NCI-H2227 (cell line): Measurements from ENCODE around the gene PRSS48.
"Not testable (repeated sequence)": the region's sequence is repeated elsewhere in the genome, so short reads cannot be mapped to it uniquely, and the experiment has no call there.

ENCODE experiments used
- DNase-seq: peaks from one replicate; lab custom pipeline; 2025; ENCODE audit not compliant: unreplicated experiment; lab: John Stamatoyannopoulos, UW

PRSS48 gene

DNA sequence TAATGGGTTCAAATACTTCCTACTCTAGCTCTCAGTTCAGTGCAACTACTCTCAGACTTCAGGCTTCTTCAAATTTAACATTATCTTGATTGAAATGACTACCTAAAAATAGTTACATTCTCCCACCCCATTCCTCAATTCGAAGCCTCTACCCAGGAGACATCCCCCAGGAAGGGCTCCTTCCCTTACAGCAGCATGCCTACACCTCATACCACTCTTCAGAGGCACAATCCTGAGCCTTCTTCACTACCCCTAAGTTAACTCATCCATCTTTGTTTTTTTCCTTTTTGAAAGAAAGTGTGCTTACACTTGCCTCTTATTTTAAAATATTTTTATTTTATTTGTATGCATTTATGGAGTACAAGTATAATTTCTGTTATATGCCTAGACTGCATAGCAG is 17.2 kb upstream of the PRSS48 start:
- DNase-seq: no peak

DNA sequence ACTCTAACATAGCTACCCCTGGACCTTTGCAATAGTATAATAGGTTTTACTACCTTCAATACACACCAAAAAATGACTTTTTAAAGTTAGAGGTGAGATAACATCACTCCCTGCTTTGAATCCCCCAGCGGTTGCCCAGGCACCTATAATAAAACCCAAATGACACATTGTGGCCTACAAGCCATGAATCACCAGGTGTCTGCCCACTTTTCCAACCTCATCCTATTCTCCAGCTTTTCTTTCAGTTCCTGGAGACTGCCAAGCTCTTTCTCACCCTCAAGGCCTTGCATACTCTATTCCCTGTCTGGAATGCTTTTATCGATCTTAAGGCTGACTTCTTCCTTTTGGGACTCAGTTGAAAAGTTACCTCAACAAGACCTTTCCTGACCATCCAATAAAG is 16.4 kb upstream of the PRSS48 start:
- no peak for DNase-seq

DNA sequence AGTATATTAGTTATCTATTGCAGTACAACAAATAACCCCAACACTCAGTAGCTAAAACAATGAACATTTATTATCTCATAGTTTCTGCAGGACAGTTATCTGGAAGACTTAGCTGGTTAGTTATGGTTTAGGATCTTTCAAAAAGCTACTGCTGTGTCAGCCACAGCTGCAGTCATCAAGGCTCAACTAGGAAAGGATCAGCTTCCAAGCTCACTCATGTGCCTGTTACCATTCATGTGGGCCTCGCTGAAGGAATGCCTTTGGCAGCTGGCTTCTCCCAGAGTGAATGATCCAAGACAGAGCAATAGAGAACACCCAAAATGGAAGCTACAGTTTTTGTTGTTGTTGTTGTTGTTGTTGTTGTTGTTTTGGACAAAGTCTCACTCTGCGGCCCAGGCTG is 13.5 kb upstream of the PRSS48 start:
- DNase-seq: no peak

DNA sequence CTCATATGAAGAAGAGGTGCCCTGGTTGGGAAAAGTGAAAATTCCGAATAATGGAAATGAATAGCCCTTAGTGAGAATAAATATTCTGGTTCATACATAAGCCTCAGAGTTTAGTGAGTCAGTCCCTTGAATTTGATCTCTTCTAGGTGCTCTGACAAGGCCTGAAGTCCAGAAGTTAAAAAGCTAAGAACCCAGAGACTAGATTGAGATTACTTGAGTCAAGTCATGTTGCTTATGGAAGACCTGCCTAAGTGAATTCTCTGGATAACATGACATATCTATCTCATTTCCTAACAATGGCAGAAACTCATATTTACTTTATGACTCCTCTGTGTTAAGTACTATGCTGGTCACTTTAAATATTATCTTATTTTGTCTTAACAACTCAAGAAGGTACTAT is 10.5 kb upstream of the PRSS48 start:
- DNase-seq: no peak

DNA sequence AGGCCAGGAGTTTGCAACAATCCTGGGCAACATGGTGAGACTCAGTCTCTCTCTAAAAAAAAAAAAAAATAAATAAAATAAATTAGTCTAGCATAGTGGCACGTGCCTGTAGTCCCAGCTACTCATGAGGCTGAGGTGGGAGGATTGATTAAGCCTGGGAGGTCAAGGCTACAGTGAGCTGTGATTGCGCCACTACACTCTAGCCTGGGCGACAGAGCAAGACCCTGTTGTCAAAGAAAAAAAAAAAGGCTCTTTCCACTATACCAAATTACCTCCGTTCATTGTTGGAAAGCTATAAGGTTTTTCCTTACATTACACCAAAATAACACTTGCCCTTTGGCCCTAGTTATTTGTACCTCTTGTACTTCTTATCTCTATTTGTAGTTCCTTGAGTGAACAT is 9.9 kb upstream of the PRSS48 start:
- DNase-seq: no peak

DNA sequence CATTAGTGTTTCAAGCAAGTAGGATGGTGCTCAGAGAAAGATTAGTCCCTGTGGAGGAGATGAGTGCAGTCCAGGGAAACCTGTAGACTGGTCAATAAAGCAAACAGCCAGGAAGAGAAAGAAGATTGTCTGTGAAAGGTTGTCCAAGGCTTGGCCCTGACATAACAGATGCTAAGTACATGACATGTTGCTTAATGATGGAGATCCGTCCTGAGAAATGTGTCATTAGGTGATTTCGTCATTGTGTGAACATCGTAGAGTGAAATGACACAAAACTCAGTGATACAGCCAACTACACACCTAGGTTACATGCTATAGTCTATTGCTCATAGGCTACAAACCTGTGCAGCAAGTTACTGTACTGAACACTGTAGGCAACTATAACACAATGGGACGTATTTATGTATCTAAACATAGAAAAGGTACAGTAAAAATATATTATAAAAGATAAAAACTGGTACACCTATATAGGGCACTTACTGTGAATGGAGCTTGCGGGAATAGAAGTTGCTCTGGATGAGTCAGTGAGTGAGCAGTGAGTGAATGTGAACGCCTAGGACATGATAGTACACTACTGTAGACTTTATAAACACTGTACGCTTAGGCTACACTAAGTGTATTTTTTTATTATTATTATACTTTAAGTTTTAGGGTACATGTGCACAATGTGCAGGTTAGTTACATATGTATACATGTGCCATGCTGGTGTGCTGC is 9.0 kb upstream of the PRSS48 start:
- DNase-seq: no peak

DNA sequence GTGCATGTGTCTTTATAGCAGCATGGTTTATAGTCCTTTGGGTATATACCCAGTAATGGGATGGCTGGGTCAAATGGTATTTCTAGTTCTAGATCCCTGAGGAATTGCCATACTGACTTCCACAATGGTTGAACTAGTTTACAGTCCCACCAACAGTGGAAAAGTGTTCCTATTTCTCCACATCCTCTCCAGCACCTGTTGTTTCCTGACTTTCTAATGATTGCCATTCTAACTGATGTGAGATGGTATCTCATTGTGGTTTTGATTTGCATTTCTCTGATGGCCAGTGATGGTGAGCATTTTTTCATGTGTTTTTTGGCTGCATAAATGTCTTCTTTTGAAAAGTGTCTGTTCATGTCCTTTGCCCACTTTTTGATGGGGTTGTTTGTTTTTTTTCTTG is 8.1 kb upstream of the PRSS48 start:
- not testable (repeated sequence) for DNase-seq

DNA sequence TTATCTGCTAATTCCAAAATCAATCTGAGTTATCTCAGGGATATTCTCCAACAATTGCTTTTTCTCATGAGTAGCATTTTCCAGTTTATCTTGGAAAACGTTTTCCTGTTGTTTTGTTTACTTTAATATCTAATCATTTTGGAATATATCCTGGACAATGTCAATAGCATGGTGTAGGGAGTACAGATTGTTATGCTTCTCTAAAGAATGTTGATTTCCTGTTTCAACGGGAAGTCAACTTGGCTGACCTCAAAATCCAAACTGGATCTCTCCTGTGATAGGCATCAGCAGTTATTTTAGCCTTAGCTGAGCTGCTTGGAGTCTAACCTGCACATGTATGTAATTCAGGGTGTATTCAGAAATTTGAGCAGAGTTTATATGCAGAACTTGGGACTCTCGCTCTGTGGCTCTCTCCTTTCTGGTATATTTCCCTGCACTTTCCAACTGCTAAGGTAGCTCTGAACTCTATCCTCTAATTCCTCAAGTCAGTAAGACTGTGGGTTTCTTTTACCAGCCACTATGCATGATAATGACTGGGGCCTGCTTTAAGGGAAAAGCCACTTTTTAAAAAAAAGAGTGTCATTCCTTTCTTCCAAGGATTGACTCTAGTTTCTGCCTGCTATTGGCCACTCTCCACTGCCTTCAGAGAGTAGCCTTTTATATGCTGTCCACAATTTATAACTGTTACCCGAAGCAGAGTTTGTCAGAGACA is 7.7 kb downstream of the PRSS48 start:
- no peak for DNase-seq

DNA sequence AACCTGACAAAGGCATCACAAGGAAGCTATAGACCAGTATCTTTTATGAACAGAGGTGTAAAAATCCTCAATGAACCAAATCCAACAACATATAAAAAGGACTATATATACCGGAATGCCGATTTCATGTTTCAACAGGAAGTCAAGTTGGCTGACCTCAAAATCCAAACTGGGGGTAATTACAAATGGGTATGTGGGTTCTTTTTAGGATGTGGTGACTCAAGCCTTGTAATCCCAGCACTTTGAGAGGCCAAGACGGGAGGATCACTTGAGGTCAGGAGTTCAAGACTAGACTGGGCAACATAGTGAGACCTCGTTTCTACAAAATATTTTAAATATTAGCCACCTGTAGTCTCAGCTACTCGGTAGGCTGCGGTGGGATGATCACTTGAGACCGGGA is 10.4 kb downstream of the PRSS48 start:
- DNase-seq: no peak

DNA sequence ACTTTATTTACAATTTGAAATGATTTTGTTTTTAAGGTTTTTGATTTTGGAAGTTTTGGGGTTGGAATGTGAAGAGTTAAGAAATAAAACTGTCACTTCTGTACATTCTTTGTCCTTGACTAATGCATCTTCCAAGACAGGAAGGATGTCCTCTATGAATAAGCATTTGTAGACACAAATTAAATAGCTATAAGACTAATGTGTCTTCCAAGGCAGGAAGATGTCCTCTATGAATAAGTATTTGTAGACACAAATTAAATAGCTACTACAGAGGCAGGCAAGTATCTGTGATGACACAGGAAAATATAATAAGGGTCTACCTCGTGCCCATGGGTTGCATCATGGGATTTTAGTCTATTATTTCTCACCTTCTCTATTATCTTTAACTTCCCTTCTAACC is 14.5 kb downstream of the PRSS48 start:
- no peak for DNase-seq

DNA sequence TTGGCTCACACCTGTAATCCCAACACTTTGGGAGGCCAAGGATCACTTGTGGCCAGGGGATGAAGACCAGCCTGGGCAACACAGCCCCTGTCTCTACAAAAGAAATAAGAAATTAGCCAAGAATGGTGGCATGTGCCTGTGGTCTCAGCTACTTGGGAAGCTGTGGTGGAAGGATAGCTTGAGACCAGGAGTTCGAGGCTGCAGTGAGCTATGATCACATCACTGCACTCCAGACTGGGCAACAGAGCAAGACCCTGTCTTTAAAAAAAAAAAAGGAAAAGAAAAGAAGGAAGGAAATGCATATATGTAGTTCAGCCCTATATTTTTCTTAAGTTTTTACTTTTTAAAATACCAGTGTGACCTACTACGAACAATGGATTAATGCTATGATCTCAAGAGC is 15.1 kb downstream of the PRSS48 start:
- DNase-seq: no peak

DNA sequence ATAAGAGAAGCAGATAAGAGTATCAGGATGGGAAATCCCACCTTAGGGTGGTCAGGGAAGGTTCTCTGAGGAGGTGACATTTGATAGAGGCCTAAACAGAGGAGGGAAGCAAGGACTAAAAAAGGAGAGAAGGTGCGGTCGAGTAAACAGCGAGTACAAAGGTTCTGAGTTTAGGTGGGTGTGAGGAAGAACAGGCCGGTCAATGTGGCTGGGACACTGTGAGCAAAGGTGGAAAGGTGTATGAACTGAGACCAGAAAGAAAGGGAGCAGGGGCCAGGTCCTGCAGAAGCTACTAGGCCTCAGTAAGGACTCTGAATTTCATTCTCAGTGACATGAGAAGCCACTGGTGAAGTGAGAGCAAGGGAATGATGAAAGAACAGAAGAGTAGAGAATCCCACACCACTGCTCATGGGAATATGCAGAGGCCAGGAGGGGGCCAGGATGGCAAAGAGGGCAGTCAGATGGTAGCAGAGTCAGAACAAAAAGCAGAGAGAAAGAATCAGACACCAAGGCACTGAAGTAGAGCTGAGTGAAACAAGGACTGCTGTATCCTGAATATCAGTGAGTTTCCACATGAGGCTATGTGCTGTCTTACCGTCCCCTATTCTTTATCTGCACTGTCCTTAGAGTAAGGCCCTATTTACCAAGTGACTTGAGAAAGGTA is 18.0 kb downstream of the PRSS48 start:
- no peak for DNase-seq

DNA sequence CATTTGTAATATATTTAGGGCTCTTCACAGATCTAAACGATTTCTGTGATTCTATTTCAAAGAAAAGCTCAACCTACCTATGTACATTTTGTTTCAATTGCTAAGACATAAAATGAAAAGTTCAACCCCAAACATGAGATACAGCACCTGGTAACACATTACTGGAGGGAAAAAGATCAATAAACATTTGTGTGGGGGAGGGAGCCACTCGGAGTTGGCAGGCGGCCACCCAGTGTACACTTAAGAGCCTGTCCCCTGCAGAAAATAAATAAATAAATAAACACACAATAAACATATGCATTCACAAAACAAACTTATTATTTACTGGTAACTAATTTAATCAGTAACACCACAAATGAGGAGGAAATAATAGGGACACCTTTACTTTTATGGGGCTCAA is 19.3 kb downstream of the PRSS48 start:
- DNase-seq: no peak

DNA sequence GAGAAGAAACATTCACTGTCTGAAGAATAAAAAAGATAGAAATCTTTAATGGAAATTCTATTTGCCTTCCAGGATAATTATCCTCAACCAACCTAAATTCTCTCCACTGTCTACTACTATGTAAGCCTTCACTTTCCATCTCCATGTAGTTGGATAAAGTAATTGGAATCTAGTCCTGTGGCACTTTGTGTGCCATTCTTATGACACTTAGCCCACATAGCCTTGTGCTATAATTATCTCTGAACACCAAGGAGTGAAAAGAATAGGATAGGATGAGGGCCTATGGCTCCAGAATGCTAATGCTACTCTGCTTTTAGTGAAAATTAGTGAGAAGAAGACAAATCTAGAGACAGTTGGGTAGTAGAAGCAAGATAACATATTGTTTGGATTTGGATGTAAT is 20.2 kb downstream of the PRSS48 start:
- no peak for DNase-seq

DNA sequence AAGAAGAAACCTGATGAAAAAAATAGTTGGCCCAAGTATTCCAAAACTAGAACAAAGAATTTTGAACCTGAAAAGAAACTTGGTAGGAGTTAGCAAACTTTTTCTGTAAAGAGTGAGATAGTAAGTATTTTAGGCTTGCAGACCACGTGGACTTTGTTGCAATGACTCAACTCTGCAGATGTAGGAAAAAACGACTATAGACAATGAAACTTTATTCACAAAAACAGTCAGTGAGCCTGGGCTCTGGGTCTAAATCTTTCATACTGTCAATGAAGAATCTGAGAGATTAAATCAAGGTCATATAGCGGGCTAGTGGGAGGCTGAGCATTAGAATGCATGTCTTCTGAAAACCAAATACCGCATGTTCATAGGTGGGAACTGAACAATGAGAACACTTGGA is 25.5 kb downstream of the PRSS48 start:
- DNase-seq: no peak

DNA sequence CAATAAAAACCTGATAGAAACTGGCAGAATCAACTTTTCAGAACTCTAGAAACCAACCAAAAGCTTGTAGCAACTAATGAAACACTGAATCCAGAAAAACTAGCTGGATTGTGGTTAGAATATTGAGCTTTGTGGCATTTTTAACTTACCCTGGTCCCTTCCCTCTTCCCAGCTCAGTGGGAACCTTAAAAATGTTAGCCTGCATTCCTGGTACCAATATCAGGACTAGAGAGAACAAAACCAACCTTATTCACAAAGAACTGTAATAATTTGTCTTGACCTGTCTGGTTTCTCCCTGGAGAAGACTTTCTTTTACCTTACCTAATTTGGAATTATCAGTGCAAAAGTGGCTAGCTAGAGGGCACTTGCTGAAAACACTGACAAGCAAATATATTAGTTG is 27.3 kb downstream of the PRSS48 start:
- DNase-seq: no peak

DNA sequence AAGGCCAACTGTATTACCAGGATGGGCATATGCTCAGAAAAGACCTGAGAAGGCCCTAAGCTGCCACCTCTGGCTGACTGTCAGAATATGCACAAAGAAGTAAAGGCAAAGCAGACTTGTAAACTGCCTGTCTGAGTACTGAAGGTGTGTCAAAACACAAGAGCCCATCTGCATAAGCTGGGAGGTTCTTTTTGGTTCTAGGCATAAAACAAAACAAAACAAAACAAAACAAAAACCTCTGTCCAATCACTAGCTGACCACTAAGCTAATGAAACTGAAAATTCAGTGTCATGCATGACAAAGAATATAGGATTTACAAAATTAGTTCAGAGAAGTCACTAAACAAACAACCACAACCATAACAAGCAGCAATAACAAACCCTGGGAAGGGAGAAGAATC is 27.8 kb downstream of the PRSS48 start:
- no peak for DNase-seq

DNA sequence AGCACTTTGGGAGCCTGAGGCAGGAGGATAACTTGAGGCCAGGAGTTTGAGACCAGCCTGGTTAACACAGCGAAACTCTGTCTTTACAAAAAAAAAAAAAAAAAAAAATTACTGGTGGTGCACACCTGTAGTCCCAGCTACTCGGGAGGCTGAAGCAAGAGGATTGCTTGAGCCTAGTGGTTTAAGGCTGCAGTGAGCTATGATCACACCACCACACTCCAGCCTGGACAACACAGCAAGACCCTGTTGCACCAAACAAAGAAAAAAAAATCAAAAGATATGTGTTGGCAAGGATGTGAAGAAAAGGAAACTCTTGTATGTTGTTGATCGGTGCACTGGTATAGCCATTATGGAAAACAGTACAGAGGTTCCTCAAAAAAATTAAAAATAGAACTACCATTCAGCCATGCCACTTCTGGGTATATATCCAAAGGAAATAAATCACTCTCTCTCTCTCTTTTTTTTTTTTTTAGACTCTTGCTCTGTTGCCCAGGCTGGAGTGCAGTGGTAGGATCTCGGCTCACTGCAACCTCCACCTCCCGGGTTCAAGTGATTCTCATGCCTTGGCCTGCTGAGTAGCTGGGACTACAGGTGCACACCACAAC is 33.3 kb downstream of the PRSS48 start:
- no peak for DNase-seq

DNA sequence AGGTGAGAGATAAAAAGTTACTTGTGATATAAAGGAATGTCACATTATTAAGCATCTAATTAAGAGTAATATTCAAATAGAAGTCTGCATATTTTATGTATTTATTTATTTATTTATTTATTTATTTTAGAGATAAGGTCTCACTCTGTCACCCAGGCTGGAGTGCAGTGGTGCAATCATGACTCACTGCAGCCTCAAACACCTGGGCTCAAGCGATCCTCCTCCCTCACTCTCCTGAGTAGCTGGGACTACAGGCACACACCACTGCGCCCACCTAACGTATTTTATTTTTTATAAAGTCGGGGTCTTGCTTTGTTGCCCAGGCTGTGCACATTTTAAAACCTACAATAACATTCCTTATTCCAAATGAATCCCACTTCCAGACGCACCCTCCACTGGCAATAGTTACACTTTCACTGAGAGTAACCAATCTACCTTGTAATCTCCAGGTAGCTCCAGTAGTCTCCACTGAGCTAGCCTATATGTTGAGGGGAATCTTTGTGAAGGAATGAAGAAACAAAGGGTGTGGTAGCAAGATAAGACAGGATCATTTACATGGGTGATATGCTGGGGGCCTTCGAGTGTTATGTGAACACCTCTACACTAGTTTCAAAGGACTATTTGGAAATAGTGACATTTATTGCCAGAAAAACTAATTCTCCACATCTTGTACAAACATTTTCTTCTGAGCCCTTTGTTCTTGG is 36.5 kb downstream of the PRSS48 start:
- DNase-seq: no peak

DNA sequence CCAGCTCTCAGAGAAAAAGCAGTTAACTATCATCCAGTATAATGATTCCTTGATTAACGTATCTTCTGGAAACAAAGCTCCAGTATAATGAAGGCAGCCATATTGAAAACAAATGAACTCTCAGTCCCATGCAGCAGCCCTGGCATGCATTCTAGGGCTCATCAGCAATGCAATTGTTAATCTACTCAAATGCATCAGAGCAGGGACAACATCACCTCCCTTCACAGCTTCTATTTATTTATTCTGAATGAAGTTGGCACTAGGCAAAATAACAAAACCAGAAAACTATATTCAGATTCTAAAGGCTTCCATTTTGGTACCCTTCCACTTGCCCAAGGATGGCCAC is 37.0 kb downstream of the PRSS48 start:
- no peak for DNase-seq

DNA sequence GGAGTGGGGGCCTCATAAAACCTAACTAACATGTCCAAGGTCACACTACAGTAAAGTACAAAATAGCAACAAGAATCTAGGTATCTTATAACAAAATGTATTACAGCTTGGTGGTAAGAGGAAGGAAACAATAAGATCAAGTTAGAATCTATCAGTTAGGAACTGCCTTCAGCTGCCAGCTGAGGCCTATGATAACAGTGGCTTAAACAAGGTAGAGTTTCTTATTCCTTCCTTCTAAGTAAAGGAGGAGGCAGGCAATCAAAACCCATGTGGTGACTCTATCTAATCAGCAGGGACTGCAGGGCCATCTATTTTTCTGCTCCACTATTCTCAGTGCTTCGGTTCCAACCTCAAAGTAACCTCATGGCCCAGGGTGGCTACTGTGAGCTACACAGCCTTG is 37.5 kb downstream of the PRSS48 start:
- no peak for DNase-seq
